HepG2 (cell line): ENCODE measurements around the gene SUSD6. TPM values are rescaled to one million over a fixed set of nuclear protein-coding genes. Genes with fewer than 3 reads are reported as not detected.

Experiments used
- ATAC-seq: fragments of 200-7000 bp; cut with Tn5 transposase; 3 replicates; pipeline ENCODE4 v1.9.1; 2020; ENCODE audit warnings: mild to moderate bottlenecking, moderate library complexity
- BruUV-seq: library from RNA; stranded (reverse); fragments of 400-500 nt; replicated peaks from 2 replicates; lab custom pipeline; 2021; lab: Mats Ljungman, UMichigan
- CTCF ChIA-PET: fragments of 300-600 bp; formaldehyde crosslinking; extraction: SDS; loops from one replicate; lab custom pipeline; 2021; ENCODE audit warnings: low total read pairs, inconsistent platforms, low intra/inter-chr PET ratio; lab: Yijun Ruan, JAX
- POLR2A ChIA-PET: fragments of 350-600 bp; sonication (Branson Sonifier 250); formaldehyde crosslinking; loops from one replicate; lab custom pipeline; 2020; ENCODE audit warnings: antibody characterized with exemption, inconsistent platforms; lab: Yijun Ruan, JAX
- DNase-seq: peaks from one replicate; pipeline ENCODE4 v3.0.0-alpha.2; 2015; ENCODE audit warnings: low spot score
- FAIRE-seq: peaks from 3 replicates; lab custom pipeline; 2011; peaks lifted over from hg19 to GRCh38; lab: Jason Lieb, UNC
- H2AFZ ChIP-seq: one replicate; pipeline ENCODE4 v1.6.1; 2011; ENCODE audit warnings: low read length, inconsistent platforms
- H3K27ac ChIP-seq: fragments of 300-600 bp; 3 replicates; pipeline ENCODE4 v1.8.0; 2011; ENCODE audit warnings: mixed run types, mild to moderate bottlenecking, mixed read lengths, low read length, inconsistent platforms; ENCODE audit not compliant: insufficient read depth; ENCODE audit errors: extremely low read length
- H3K27me3 ChIP-seq, 2 experiments: fragments of 200-600 bp in 1 of 2; 2 replicates in 1 of 2; 3 replicates in 1 of 2; pipeline versions ENCODE4 v1.6.0 to v1.8.0; 2011; ENCODE audit warnings: low read length in 2 of 2, mild to moderate bottlenecking in 2 of 2, moderate library complexity in 2 of 2, inconsistent platforms in 1 of 2; ENCODE audit not compliant: insufficient read depth in 2 of 2, control insufficient read depth in 1 of 2
- H3K36me3 ChIP-seq, 2 experiments: fragments of 200-600 bp in 1 of 2; replicated peaks in 1 of 2; 2 replicates in 1 of 2; 3 replicates in 1 of 2; pipeline versions ENCODE4 v1.5.1 to v1.8.0; 2011; ENCODE audit warnings: low read length in 2 of 2, inconsistent platforms in 1 of 2; ENCODE audit not compliant: insufficient read depth in 2 of 2, control insufficient read depth in 1 of 2
- H3K4me1 ChIP-seq: 2 replicates; pipeline ENCODE4 v1.5.1; 2012; ENCODE audit warnings: low read length, inconsistent platforms; ENCODE audit not compliant: insufficient read depth
- H3K4me2 ChIP-seq: 2 replicates; pipeline ENCODE4 v1.6.0; 2011; ENCODE audit warnings: low read depth, low read length, inconsistent platforms
- H3K4me3 ChIP-seq, 3 experiments: fragments of 200-600 bp in 1 of 3; sonication (generic), shearing (Covaris generic) in 1 of 3; replicated peaks in 1 of 3; 2 replicates each; pipeline ENCODE4 v1.5.1; 2011 to 2016; ENCODE audit warnings: low read length in 3 of 3, inconsistent platforms in 2 of 3, low read depth in 2 of 3, mild to moderate bottlenecking in 2 of 3, control low read depth in 1 of 3, mixed read lengths in 1 of 3; ENCODE audit not compliant: insufficient read depth in 1 of 3
- H3K79me2 ChIP-seq: one replicate; pipeline ENCODE4 v1.6.1; 2011; ENCODE audit warnings: low read length, inconsistent platforms; ENCODE audit not compliant: insufficient read depth
- H3K9ac ChIP-seq: 2 replicates; pipeline ENCODE4 v1.6.0; 2011; ENCODE audit warnings: mild to moderate bottlenecking, low read depth, low read length, inconsistent platforms; ENCODE audit not compliant: insufficient read depth
- H3K9me3 ChIP-seq: 2 replicates; pipeline ENCODE4 v1.5.1; 2012; ENCODE audit warnings: mild to moderate bottlenecking, low read length
- H4K20me1 ChIP-seq: 2 replicates; pipeline ENCODE4 v1.6.0; 2011; ENCODE audit warnings: inconsistent platforms, mild to moderate bottlenecking, low read length, moderate library complexity; ENCODE audit not compliant: insufficient read depth
- AGO1 ChIP-seq: fragments of 200-400 bp; formaldehyde crosslinking; IDR thresholded peaks from 2 replicates; pipeline ENCODE4 v1.6.1; 2017; ENCODE audit warnings: mild to moderate bottlenecking, low read depth, low read length, moderate library complexity; ENCODE audit not compliant: poor library complexity, severe bottlenecking
- ASH2L ChIP-seq: fragments of 300-600, 200-600 bp; sonication (generic); IDR thresholded peaks from 2 replicates; pipeline ENCODE4 v1.7.0; 2017; ENCODE audit warnings: low read depth, mild to moderate bottlenecking, moderate library complexity, mixed read lengths, low read length; ENCODE audit not compliant: insufficient read length
- GATAD2A ChIP-seq: IDR thresholded peaks from 2 replicates; pipeline ENCODE4 v1.6.1; 2016
- HDAC2 ChIP-seq: sonication (generic); formaldehyde crosslinking; IDR thresholded peaks from 2 replicates; pipeline ENCODE4 v1.4.0; 2020; ENCODE audit warnings: missing genetic modification reagents
- HOXA3 ChIP-seq: sonication (generic); formaldehyde crosslinking; IDR thresholded peaks from 2 replicates; pipeline ENCODE4 v1.5.0; 2020; ENCODE audit warnings: missing genetic modification reagents
- KLF15 ChIP-seq: sonication (generic); formaldehyde crosslinking; IDR thresholded peaks from 2 replicates; pipeline ENCODE4 v1.8.1; 2023; ENCODE audit warnings: borderline replicate concordance, mild to moderate bottlenecking, inconsistent platforms, missing genetic modification reagents, mixed read lengths
- NFKBIZ ChIP-seq: IDR thresholded peaks from 2 replicates; pipeline ENCODE4 v1.6.1; 2018; ENCODE audit warnings: missing genetic modification reagents, missing compliant biosample characterization
- NR2F6 ChIP-seq, 2 experiments: IDR thresholded peaks; 2 replicates each; pipeline ENCODE4 v1.6.1; 2016; ENCODE audit warnings: antibody characterized with exemption in 1 of 2, mild to moderate bottlenecking in 1 of 2
- SOX5 ChIP-seq: IDR thresholded peaks from 2 replicates; pipeline ENCODE4 v1.6.1; 2016; ENCODE audit warnings: borderline replicate concordance
- TBX2 ChIP-seq: sonication (generic); formaldehyde crosslinking; IDR thresholded peaks from 2 replicates; pipeline ENCODE4 v1.5.0; 2020; ENCODE audit warnings: missing genetic modification reagents, mild to moderate bottlenecking, borderline replicate concordance
- TCF7 ChIP-seq: sonication (generic); IDR thresholded peaks from 2 replicates; pipeline ENCODE4 v1.6.1; 2016; ENCODE audit warnings: antibody characterized with exemption, low read depth
- TEAD3 ChIP-seq: optimal IDR thresholded peaks from 2 replicates; pipeline ENCODE3; 2016; ENCODE audit warnings: borderline replicate concordance
- TSC22D2 ChIP-seq: sonication (generic); formaldehyde crosslinking; IDR thresholded peaks from 2 replicates; pipeline ENCODE4 v1.5.1; 2020; ENCODE audit warnings: missing genetic modification reagents, mild to moderate bottlenecking, borderline replicate concordance
- XRCC5 ChIP-seq: fragments of 200-400 bp; formaldehyde crosslinking; optimal IDR thresholded peaks from 2 replicates; pipeline ENCODE3; 2017; ENCODE audit warnings: mild to moderate bottlenecking, low read length
- ZMYM4 ChIP-seq: sonication (generic); formaldehyde crosslinking; IDR thresholded peaks from 2 replicates; pipeline ENCODE4 v1.8.1; 2023; ENCODE audit warnings: mild to moderate bottlenecking, missing genetic modification reagents
- ZNF292 ChIP-seq: sonication (generic); formaldehyde crosslinking; IDR thresholded peaks from 2 replicates; pipeline ENCODE4 v1.8.1; 2022; ENCODE audit warnings: mild to moderate bottlenecking, low read depth, missing genetic modification reagents, borderline replicate concordance
- ZNF337 ChIP-seq: sonication (generic); formaldehyde crosslinking; IDR thresholded peaks from 2 replicates; pipeline ENCODE4 v1.5.1; 2020; ENCODE audit warnings: missing genetic modification reagents, low read depth, mild to moderate bottlenecking, borderline replicate concordance
- ZNF614 ChIP-seq: IDR thresholded peaks from 2 replicates; pipeline ENCODE4 v1.6.1; 2018; ENCODE audit warnings: missing biosample characterization, missing genetic modification reagents, inconsistent platforms, borderline replicate concordance
- ZNF629 ChIP-seq: sonication (generic); formaldehyde crosslinking; conservative IDR thresholded peaks from 2 replicates; pipeline ENCODE4 v1.5.0; 2020; ENCODE audit warnings: missing genetic modification reagents
- WGBS: methylation state at CpG from one replicate; pipeline ENCODE4 v1.1.6; 2017; ENCODE audit warnings: low lambda C conversion rate; 5-methylcytosine and 5-hydroxymethylcytosine counted together
- in situ Hi-C: cut with HindIII; loops from 2 replicates; pipeline ENCODE4 v1.10.0; 2017; ENCODE audit warnings: low pct_unique_long_range_greater_than_20kb; ENCODE audit not compliant: extremely low pct_ligation_motif_present
- intact Hi-C: fragments of 100-400 bp; cut with micrococcal nuclease; formaldehyde crosslinking; loops from one replicate; pipeline ENCODE4 v1.10.0; 2022; ENCODE audit not compliant: unreplicated experiment
- polyA plus RNA-seq, 8 experiments: library from polyadenylated mRNA; depleted of rRNA in 3 of 8; stranded (reverse) in 7 of 8; unstranded in 1 of 8; fragments of >200 nt; fragmentation: Illumina TruSeq in 4 of 8; extraction: Trizol in 4 of 8; gene quantifications; 2 replicates each; pipeline versions ENCODE4 v1.2.1 to v1.2.3, GENCODE V29; 2011 to 2016; ENCODE audit warnings: low read depth in 4 of 8, missing spikeins in 1 of 8, mixed read lengths in 1 of 8; ENCODE audit not compliant: insufficient read depth in 1 of 8
- total RNA-seq, 5 experiments: library from RNA; depleted of rRNA; stranded (reverse); fragments of >200 nt; fragmentation: Illumina TruSeq; extraction: Trizol; gene quantifications; 2 replicates each; pipeline ENCODE4 v1.2.3, GENCODE V29; 2016; ENCODE audit warnings: low read depth in 1 of 5
- TF ChIP-seq, protein P1 (sequence below): IDR thresholded peaks from 2 replicates; pipeline ENCODE4 v1.6.1; 2016; ENCODE audit warnings: mild to moderate bottlenecking
- TF ChIP-seq, protein P2 (sequence below): sonication (generic); IDR thresholded peaks from 2 replicates; pipeline ENCODE4 v1.6.1; 2016; ENCODE audit warnings: low read depth, borderline replicate concordance
- TF ChIP-seq, protein P3 (sequence below): sonication (generic); formaldehyde crosslinking; IDR thresholded peaks from 2 replicates; pipeline ENCODE4 v1.4.0; 2020; ENCODE audit warnings: mild to moderate bottlenecking, missing genetic modification reagents

SUSD6 gene
- total and polyA plus RNA-seq, 2 of the 13 experiments (the other 11 are each of a cell fraction or from before 2014, with no cell fraction given): 7.2 to 7.4 TPM

DNA sequence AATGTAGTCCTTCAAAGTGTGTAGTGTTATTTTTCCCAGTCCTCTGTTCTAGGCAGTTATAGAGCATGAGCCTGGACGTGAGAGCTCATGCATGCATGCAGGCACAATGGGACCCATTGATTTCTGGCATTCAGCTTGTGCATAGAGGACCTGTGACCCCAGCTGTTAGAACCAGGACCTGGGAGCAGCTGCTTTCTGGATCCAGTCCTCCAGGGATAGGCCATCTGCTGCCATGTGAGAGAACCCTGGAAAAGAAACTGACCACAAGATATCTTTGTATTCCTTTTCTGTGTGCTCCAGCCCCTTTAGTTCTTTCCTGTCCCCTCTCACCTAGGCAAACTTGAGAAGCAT, 76.9 kb downstream of the SUSD6 start:
- WGBS: 5% methylated on average over 1 of the region's 1 CpG
- BruUV-seq: no TSS peak
- ATAC-seq: peak; percentile 80
- Histone ChIP-seq H3K9me3 (no peaks in the 10 kb centered on the region), H3K27ac (peak overlapping the region; percentile 80), H3K36me3 (no peaks in the 10 kb centered on the region), H3K4me2 (peak overlapping the region; percentile 9), H3K4me1 (peaks cover 99% of the 10 kb centered on the region), H3K27me3 (no peaks in the 10 kb centered on the region), H4K20me1 (no peaks in the 10 kb centered on the region), H3K4me3 (no peak overlapping the region), H3K9ac (no peak overlapping the region), H2AFZ (no peak overlapping the region), H3K79me2 (peaks cover 3% of the 10 kb centered on the region)
- DNase-seq: peak; percentile 82
- ChIA-PET POLR2A (interaction anchor here (1.2 to 1.3 kb wide), 2 partner anchors 10 to 39 kb away, joined by 3 to 4 read pairs; no protein-coding TSS in a partner anchor), CTCF (no interaction called here)
- peak; percentile 79 for FAIRE-seq
- intact Hi-C loops: loop anchor here (2.0 kb wide), 1 partner anchor 85 kb away; no protein-coding TSS in a partner anchor
- in situ Hi-C loops: no loop called here
- TF ChIP-seq NR2F6 (IDR thresholded peaks at IDR 0.05): peak; percentile 77
- TF ChIP-seq NR2F6 (CRISPR knock-in tag; IDR thresholded peaks at IDR 0.05): peak; percentile 88
- TF ChIP-seq KLF15: no peak
- TF ChIP-seq HOXA3 (CRISPR knock-in tag): peak; percentile 16; the same call in 1 of the 2 replicates
- peak; percentile 52 for TF ChIP-seq XRCC5
- peak; percentile 85; the same call in 1 of the 2 replicates for TF ChIP-seq ZNF292 (CRISPR knock-in tag)
- TF ChIP-seq, protein P1, sequence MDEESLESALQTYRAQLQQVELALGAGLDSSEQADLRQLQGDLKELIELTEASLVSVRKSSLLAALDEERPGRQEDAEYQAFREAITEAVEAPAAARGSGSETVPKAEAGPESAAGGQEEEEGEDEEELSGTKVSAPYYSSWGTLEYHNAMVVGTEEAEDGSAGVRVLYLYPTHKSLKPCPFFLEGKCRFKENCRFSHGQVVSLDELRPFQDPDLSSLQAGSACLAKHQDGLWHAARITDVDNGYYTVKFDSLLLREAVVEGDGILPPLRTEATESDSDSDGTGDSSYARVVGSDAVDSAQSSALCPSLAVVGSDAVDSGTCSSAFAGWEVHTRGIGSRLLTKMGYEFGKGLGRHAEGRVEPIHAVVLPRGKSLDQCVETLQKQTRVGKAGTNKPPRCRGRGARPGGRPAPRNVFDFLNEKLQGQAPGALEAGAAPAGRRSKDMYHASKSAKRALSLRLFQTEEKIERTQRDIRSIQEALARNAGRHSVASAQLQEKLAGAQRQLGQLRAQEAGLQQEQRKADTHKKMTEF (CRISPR knock-in tag): 0 out of 2 replicates have a peak, but pooled peaks have one; percentile 22
- TF ChIP-seq ZNF629: 0 out of 2 replicates have a peak, but pooled peaks have one; percentile 5
- no peak for TF ChIP-seq ZNF337 (CRISPR knock-in tag)
- TF ChIP-seq ZNF614 (CRISPR knock-in tag): no peak
- TF ChIP-seq TCF7: peak; percentile 1; the same call in 1 of the 2 replicates
- TF ChIP-seq, protein P2, sequence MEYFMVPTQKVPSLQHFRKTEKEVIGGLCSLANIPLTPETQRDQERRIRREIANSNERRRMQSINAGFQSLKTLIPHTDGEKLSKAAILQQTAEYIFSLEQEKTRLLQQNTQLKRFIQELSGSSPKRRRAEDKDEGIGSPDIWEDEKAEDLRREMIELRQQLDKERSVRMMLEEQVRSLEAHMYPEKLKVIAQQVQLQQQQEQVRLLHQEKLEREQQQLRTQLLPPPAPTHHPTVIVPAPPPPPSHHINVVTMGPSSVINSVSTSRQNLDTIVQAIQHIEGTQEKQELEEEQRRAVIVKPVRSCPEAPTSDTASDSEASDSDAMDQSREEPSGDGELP: peak; percentile 83; the same call in 1 of the 2 replicates
- TF ChIP-seq SOX5: 0 out of 2 replicates have a peak, but pooled peaks have one; percentile 62
- no peak for TF ChIP-seq AGO1
- TF ChIP-seq HDAC2 (CRISPR knock-in tag): peak; percentile 46; the same call in 1 of the 2 replicates
- no peak for TF ChIP-seq TSC22D2 (CRISPR knock-in tag)
- TF ChIP-seq TEAD3 (CRISPR knock-in tag): peak; percentile 64
- peak; percentile 34; the same call in 1 of the 2 replicates for TF ChIP-seq GATAD2A (CRISPR knock-in tag)
- peak; percentile 42; the same call in 1 of the 2 replicates for TF ChIP-seq TBX2 (CRISPR knock-in tag)
- TF ChIP-seq, protein P3, sequence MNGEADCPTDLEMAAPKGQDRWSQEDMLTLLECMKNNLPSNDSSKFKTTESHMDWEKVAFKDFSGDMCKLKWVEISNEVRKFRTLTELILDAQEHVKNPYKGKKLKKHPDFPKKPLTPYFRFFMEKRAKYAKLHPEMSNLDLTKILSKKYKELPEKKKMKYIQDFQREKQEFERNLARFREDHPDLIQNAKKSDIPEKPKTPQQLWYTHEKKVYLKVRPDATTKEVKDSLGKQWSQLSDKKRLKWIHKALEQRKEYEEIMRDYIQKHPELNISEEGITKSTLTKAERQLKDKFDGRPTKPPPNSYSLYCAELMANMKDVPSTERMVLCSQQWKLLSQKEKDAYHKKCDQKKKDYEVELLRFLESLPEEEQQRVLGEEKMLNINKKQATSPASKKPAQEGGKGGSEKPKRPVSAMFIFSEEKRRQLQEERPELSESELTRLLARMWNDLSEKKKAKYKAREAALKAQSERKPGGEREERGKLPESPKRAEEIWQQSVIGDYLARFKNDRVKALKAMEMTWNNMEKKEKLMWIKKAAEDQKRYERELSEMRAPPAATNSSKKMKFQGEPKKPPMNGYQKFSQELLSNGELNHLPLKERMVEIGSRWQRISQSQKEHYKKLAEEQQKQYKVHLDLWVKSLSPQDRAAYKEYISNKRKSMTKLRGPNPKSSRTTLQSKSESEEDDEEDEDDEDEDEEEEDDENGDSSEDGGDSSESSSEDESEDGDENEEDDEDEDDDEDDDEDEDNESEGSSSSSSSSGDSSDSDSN (CRISPR knock-in tag): peak; percentile 40; the same call in 1 of the 2 replicates
- 0 out of 2 replicates have a peak, but pooled peaks have one; percentile 30 for TF ChIP-seq ZMYM4 (CRISPR knock-in tag)
- peak; percentile 35 for TF ChIP-seq ASH2L
- no peak for TF ChIP-seq NFKBIZ
